ENCODE data around the gene ZMYND8. TPM values are rescaled to one million over a fixed set of nuclear protein-coding genes. Genes with fewer than 3 reads are reported as not detected.

The ZMYND8 gene
- total and polyA plus RNA-seq, 4 donors = 4.5 to 27.4 (median 14.1) TPM

- Histone ChIP-seq H3K27ac (ENCODE audit: low read depth in 1 of 2, low read length in 2 of 2) (peak overlapping the region in 1 of 2 donors; percentile 42), H3K36me3 (ENCODE audit: control insufficient read depth in 1 of 2, insufficient read depth in 2 of 2, low read length in 1 of 2) (no peaks in the 10 kb centered on the region), H3K9me3 (ENCODE audit: control insufficient read depth, low read length) (no peaks in the 10 kb centered on the region), H3K4me3 (ENCODE audit: low read length in 2 of 2) (no peak overlapping the region), H3K27me3 (ENCODE audit: control insufficient read depth in 1 of 2, insufficient read depth in 2 of 2, low read length in 1 of 2) (no peaks in the 10 kb centered on the region), H3K4me1 (ENCODE audit: control insufficient read depth in 1 of 2, insufficient read depth in 2 of 2, low read length in 2 of 2) (peaks cover 4 to 5% of the 10 kb centered on the region in 2 donors)
- WGBS, 2 donors = 92 to 93% methylated on average over 17 of the region's 17 CpGs
- DNase-seq = no peak
- intact Hi-C loops (cut with DNase I) = no loop called here
- no peak for ATAC-seq (ENCODE audit: low FRiP score)
These were observed 6.1 kb upstream of the ZMYND8 start for GRCh38 chr20:47362361-47363219.

GRCh38 chr20:47361057-47361915 lies 4.8 kb upstream of the ZMYND8 start:
- ATAC-seq (ENCODE audit: low FRiP score) = no peak
- intact Hi-C loops (cut with DNase I) = loop anchor here in 1 of 2 donors (2.0 kb wide), 2 partner anchors 24 to 86 kb away; no protein-coding TSS in a partner anchor
- DNase-seq = no peak
- Histone ChIP-seq H3K9me3 (ENCODE audit: control insufficient read depth, low read length) (no peaks in the 10 kb centered on the region), H3K4me3 (ENCODE audit: low read length in 2 of 2) (no peak overlapping the region), H3K27me3 (ENCODE audit: control insufficient read depth in 1 of 2, insufficient read depth in 2 of 2, low read length in 1 of 2) (no peaks in the 10 kb centered on the region), H3K4me1 (ENCODE audit: control insufficient read depth in 1 of 2, insufficient read depth in 2 of 2, low read length in 2 of 2) (peaks cover 4 to 5% of the 10 kb centered on the region in 2 donors), H3K36me3 (ENCODE audit: control insufficient read depth in 1 of 2, insufficient read depth in 2 of 2, low read length in 1 of 2) (no peaks in the 10 kb centered on the region), H3K27ac (ENCODE audit: low read depth in 1 of 2, low read length in 2 of 2) (peak overlapping the region; percentile 87 to 100)
- 57 to 61% methylated on average over 18 of the region's 18 CpGs for WGBS, 2 donors

- Histone ChIP-seq H3K4me1 (ENCODE audit: control insufficient read depth in 1 of 2, insufficient read depth in 2 of 2, low read length in 2 of 2) (peaks cover 4 to 5% of the 10 kb centered on the region in 2 donors), H3K27ac (ENCODE audit: low read depth in 1 of 2, low read length in 2 of 2) (peak overlapping the region; percentile 99 to 100), H3K27me3 (ENCODE audit: control insufficient read depth in 1 of 2, insufficient read depth in 2 of 2, low read length in 1 of 2) (no peaks in the 10 kb centered on the region), H3K4me3 (ENCODE audit: low read length in 2 of 2) (no peak overlapping the region), H3K9me3 (ENCODE audit: control insufficient read depth, low read length) (no peaks in the 10 kb centered on the region), H3K36me3 (ENCODE audit: control insufficient read depth in 1 of 2, insufficient read depth in 2 of 2, low read length in 1 of 2) (no peaks in the 10 kb centered on the region)
- WGBS, 2 donors = 1 to 2% methylated on average over 19 of the region's 19 CpGs
- peak; percentile 93 for DNase-seq
- intact Hi-C loops (cut with DNase I) = loop anchor here in 1 of 2 donors (2.0 kb wide), 2 partner anchors 24 to 86 kb away; no protein-coding TSS in a partner anchor
- ATAC-seq (ENCODE audit: low FRiP score) = peak; percentile 77
These were observed 4.0 kb upstream of the ZMYND8 start for GRCh38 chr20:47360297-47361056.

GRCh38 chr20:47359530-47360296 lies 3.2 kb upstream of the ZMYND8 start:
- intact Hi-C loops (cut with DNase I) = loop anchor here (2.0 to 5.0 kb wide), 4 partner anchors 25 to 85 kb away; no protein-coding TSS in a partner anchor
- no peaks in the 10 kb centered on the region for H3K27me3 ChIP-seq (ENCODE audit: control insufficient read depth in 1 of 2, insufficient read depth in 2 of 2, low read length in 1 of 2)
- H3K4me1 ChIP-seq (ENCODE audit: control insufficient read depth in 1 of 2, insufficient read depth in 2 of 2, low read length in 2 of 2) = peaks cover 4 to 5% of the 10 kb centered on the region in 2 donors
- ATAC-seq (ENCODE audit: low FRiP score) (no peak), DNase-seq (no peak)
- WGBS, 2 donors = 40 to 45% methylated on average over 9 of the region's 9 CpGs
- H3K36me3 ChIP-seq (ENCODE audit: control insufficient read depth in 1 of 2, insufficient read depth in 2 of 2, low read length in 1 of 2) = no peaks in the 10 kb centered on the region
- H3K27ac ChIP-seq (ENCODE audit: low read depth in 1 of 2, low read length in 2 of 2) = peak overlapping the region; percentile 99 to 100
- no peaks in the 10 kb centered on the region for H3K9me3 ChIP-seq (ENCODE audit: control insufficient read depth, low read length)
- no peak overlapping the region for H3K4me3 ChIP-seq (ENCODE audit: low read length in 2 of 2)

- Histone ChIP-seq H3K36me3 (ENCODE audit: control insufficient read depth in 1 of 2, insufficient read depth in 2 of 2, low read length in 1 of 2) (no peaks in the 10 kb centered on the region), H3K9me3 (ENCODE audit: control insufficient read depth, low read length) (no peaks in the 10 kb centered on the region), H3K4me1 (ENCODE audit: control insufficient read depth in 1 of 2, insufficient read depth in 2 of 2, low read length in 2 of 2) (peaks cover 5 to 9% of the 10 kb centered on the region in 2 donors), H3K27me3 (ENCODE audit: control insufficient read depth in 1 of 2, insufficient read depth in 2 of 2, low read length in 1 of 2) (no peaks in the 10 kb centered on the region), H3K27ac (ENCODE audit: low read depth in 1 of 2, low read length in 2 of 2) (peak overlapping the region; percentile 99 to 100), H3K4me3 (ENCODE audit: low read length in 2 of 2) (no peak overlapping the region)
- peak in 1 of 2 donors; percentile 89 for DNase-seq
- WGBS, 2 donors = 1 to 3% methylated on average over 17 of the region's 17 CpGs
- intact Hi-C loops (cut with DNase I) = loop anchor here (2.0 to 5.0 kb wide), 2 partner anchors 40 to 42 kb away; no protein-coding TSS in a partner anchor
- ATAC-seq (ENCODE audit: low FRiP score) = peak; percentile 74
These were observed 2.4 kb upstream of the ZMYND8 start for GRCh38 chr20:47358672-47359529.

- DNase-seq (no peak), ATAC-seq (ENCODE audit: low FRiP score) (no peak)
- peaks cover 5 to 12% of the 10 kb centered on the region in 2 donors for H3K4me1 ChIP-seq (ENCODE audit: control insufficient read depth in 1 of 2, insufficient read depth in 2 of 2, low read length in 2 of 2)
- intact Hi-C loops (cut with DNase I) = loop anchor here (2.0 to 5.0 kb wide), 2 partner anchors 39 to 41 kb away; no protein-coding TSS in a partner anchor
- no peaks in the 10 kb centered on the region for H3K9me3 ChIP-seq (ENCODE audit: control insufficient read depth, low read length)
- H3K4me3 ChIP-seq (ENCODE audit: low read length in 2 of 2) = no peak overlapping the region
- WGBS, 2 donors = 12 to 17% methylated on average over 15 of the region's 15 CpGs
- H3K27ac ChIP-seq (ENCODE audit: low read depth in 1 of 2, low read length in 2 of 2) = peak overlapping the region; percentile 86 to 97
- H3K36me3 ChIP-seq (ENCODE audit: control insufficient read depth in 1 of 2, insufficient read depth in 2 of 2, low read length in 1 of 2) = no peaks in the 10 kb centered on the region
- H3K27me3 ChIP-seq (ENCODE audit: control insufficient read depth in 1 of 2, insufficient read depth in 2 of 2, low read length in 1 of 2) = no peaks in the 10 kb centered on the region
These were observed 1.7 kb upstream of the ZMYND8 start for GRCh38 chr20:47358039-47358671.

Data from aorta (tissue), 5 donors.